ENCODE data around the gene CENPW.

CENPW gene

GRCh38 chr6:126339796-126340609 is at the start of gene CENPW:
Gene CENPW (plus strand): TSS chr6:126340115. CDS start chr6:126340274, 159 bp downstream.
- H3K9me3 ChIP-seq (ENCODE audit: control insufficient read depth in 2 of 2, low read length in 2 of 2), result no peaks in the 10 kb centered on the region
- H3K27me3 ChIP-seq (ENCODE audit: control insufficient read depth in 2 of 2, insufficient read depth in 2 of 2, low read length in 2 of 2), result no peaks in the 10 kb centered on the region
- no peaks in the 10 kb centered on the region for H3K36me3 ChIP-seq (ENCODE audit: control insufficient read depth in 2 of 2, insufficient read depth in 2 of 2, low read length in 2 of 2)
- peak within 1 kb of the TSS; percentile 33 to 39 for H3K27ac ChIP-seq (ENCODE audit: low read depth in 2 of 2, low read length in 2 of 2)
- H3K4me3 ChIP-seq (ENCODE audit: low read length in 2 of 2), result peak within 1 kb of the TSS; percentile 82 to 94
- peaks cover 6 to 10% of the 10 kb centered on the region in 2 donors for H3K4me1 ChIP-seq (ENCODE audit: control insufficient read depth in 2 of 2, insufficient read depth in 2 of 2, low read length in 2 of 2)
- peak within 1 kb of the TSS; percentile 65 to 70 for H3K9ac ChIP-seq (ENCODE audit: low read depth in 1 of 2, low read length in 2 of 2)

GRCh38 chr6:126293891-126294524 is 45.9 kb upstream of the CENPW start:
- Histone ChIP-seq H3K4me1 (ENCODE audit: control insufficient read depth in 2 of 2, insufficient read depth in 2 of 2, low read length in 2 of 2) (no peaks in the 10 kb centered on the region), H3K4me3 (ENCODE audit: low read length in 2 of 2) (no peak overlapping the region), H3K9ac (ENCODE audit: low read depth in 1 of 2, low read length in 2 of 2) (no peak overlapping the region), H3K9me3 (ENCODE audit: control insufficient read depth in 2 of 2, low read length in 2 of 2) (no peaks in the 10 kb centered on the region), H3K27me3 (ENCODE audit: control insufficient read depth in 2 of 2, insufficient read depth in 2 of 2, low read length in 2 of 2) (no peaks in the 10 kb centered on the region), H3K36me3 (ENCODE audit: control insufficient read depth in 2 of 2, insufficient read depth in 2 of 2, low read length in 2 of 2) (no peaks in the 10 kb centered on the region), H3K27ac (ENCODE audit: low read depth in 2 of 2, low read length in 2 of 2) (no peak overlapping the region)

DNA sequence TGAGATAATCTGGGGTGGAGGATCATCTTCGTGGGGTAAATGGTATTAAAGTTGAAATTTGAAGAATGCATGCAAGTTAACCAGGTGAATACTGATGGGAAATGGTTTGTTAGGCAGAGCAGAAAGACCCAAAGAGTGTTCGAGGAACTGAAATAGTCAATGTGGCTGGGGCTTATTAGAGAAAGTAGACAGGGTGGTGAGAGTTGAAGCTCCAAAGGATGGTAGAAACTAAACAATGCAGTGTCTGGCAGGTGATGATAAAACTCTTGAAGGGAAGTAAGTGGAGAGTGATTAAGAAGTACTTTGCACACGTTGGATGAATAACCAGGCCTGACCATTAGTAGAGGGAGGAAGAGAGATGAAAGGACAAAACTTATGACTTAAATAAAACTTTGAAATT is 39.8 kb upstream of the CENPW start:
- no peak overlapping the region for H3K4me3 ChIP-seq (ENCODE audit: low read length in 2 of 2)
- H3K27me3 ChIP-seq (ENCODE audit: control insufficient read depth in 2 of 2, insufficient read depth in 2 of 2, low read length in 2 of 2), result no peaks in the 10 kb centered on the region
- H3K9me3 ChIP-seq (ENCODE audit: control insufficient read depth in 2 of 2, low read length in 2 of 2), result no peaks in the 10 kb centered on the region
- H3K9ac ChIP-seq (ENCODE audit: low read depth in 1 of 2, low read length in 2 of 2), result no peak overlapping the region
- no peaks in the 10 kb centered on the region for H3K36me3 ChIP-seq (ENCODE audit: control insufficient read depth in 2 of 2, insufficient read depth in 2 of 2, low read length in 2 of 2)
- no peaks in the 10 kb centered on the region for H3K4me1 ChIP-seq (ENCODE audit: control insufficient read depth in 2 of 2, insufficient read depth in 2 of 2, low read length in 2 of 2)
- H3K27ac ChIP-seq (ENCODE audit: low read depth in 2 of 2, low read length in 2 of 2), result no peak overlapping the region

DNA sequence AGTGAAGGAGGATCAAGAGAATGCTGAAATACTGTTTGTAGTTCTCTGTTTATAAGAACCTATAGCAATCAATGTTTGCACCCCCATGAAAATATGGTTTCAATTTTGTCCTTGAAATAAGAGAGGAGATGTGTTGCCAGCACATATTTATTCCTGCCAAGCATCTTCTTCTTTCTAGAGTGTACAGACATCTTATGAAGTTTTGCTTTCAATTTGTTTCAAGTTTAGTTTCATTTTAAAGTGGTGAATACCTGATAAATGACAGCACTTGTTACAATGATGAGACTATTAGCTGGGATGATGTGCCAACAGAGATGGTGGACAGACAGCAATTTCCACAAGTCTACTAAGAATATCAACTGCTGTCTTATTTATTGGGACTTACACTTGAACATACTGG is 39.2 kb upstream of the CENPW start:
- Histone ChIP-seq H3K4me1 (ENCODE audit: control insufficient read depth in 2 of 2, insufficient read depth in 2 of 2, low read length in 2 of 2) (no peaks in the 10 kb centered on the region), H3K4me3 (ENCODE audit: low read length in 2 of 2) (no peak overlapping the region), H3K36me3 (ENCODE audit: control insufficient read depth in 2 of 2, insufficient read depth in 2 of 2, low read length in 2 of 2) (no peaks in the 10 kb centered on the region), H3K27me3 (ENCODE audit: control insufficient read depth in 2 of 2, insufficient read depth in 2 of 2, low read length in 2 of 2) (no peaks in the 10 kb centered on the region), H3K9ac (ENCODE audit: low read depth in 1 of 2, low read length in 2 of 2) (no peak overlapping the region), H3K27ac (ENCODE audit: low read depth in 2 of 2, low read length in 2 of 2) (no peak overlapping the region), H3K9me3 (ENCODE audit: control insufficient read depth in 2 of 2, low read length in 2 of 2) (no peaks in the 10 kb centered on the region)

GRCh38 chr6:126302191-126302590 is 37.7 kb upstream of the CENPW start:
- Histone ChIP-seq H3K4me1 (ENCODE audit: control insufficient read depth in 2 of 2, insufficient read depth in 2 of 2, low read length in 2 of 2) (no peaks in the 10 kb centered on the region), H3K9me3 (ENCODE audit: control insufficient read depth in 2 of 2, low read length in 2 of 2) (no peaks in the 10 kb centered on the region), H3K9ac (ENCODE audit: low read depth in 1 of 2, low read length in 2 of 2) (no peak overlapping the region), H3K36me3 (ENCODE audit: control insufficient read depth in 2 of 2, insufficient read depth in 2 of 2, low read length in 2 of 2) (no peaks in the 10 kb centered on the region), H3K4me3 (ENCODE audit: low read length in 2 of 2) (no peak overlapping the region), H3K27ac (ENCODE audit: low read depth in 2 of 2, low read length in 2 of 2) (no peak overlapping the region), H3K27me3 (ENCODE audit: control insufficient read depth in 2 of 2, insufficient read depth in 2 of 2, low read length in 2 of 2) (no peaks in the 10 kb centered on the region)

DNA sequence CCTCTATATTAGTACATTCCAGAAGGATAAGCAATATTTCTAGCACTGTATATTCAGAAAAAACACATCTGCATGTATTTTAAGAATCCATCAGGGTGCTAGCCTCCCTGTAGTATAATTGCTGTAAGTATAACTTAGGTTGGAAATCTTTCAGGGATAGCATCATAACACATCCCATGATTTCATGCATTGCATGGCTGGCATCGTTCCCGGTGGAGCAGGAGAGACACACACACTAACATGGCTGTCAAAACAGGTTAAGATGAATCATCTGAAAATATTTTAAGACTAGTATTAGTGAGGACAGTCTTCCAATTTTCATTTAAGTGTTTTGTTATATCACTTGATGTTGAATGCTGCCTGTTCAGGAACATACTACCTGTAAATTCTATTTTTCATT is 32.1 kb upstream of the CENPW start:
- Histone ChIP-seq H3K36me3 (ENCODE audit: control insufficient read depth in 2 of 2, insufficient read depth in 2 of 2, low read length in 2 of 2) (no peaks in the 10 kb centered on the region), H3K4me1 (ENCODE audit: control insufficient read depth in 2 of 2, insufficient read depth in 2 of 2, low read length in 2 of 2) (no peaks in the 10 kb centered on the region), H3K9ac (ENCODE audit: low read depth in 1 of 2, low read length in 2 of 2) (no peak overlapping the region), H3K4me3 (ENCODE audit: low read length in 2 of 2) (no peak overlapping the region), H3K27ac (ENCODE audit: low read depth in 2 of 2, low read length in 2 of 2) (no peak overlapping the region), H3K9me3 (ENCODE audit: control insufficient read depth in 2 of 2, low read length in 2 of 2) (no peaks in the 10 kb centered on the region), H3K27me3 (ENCODE audit: control insufficient read depth in 2 of 2, insufficient read depth in 2 of 2, low read length in 2 of 2) (no peaks in the 10 kb centered on the region)

- Histone ChIP-seq H3K27ac (ENCODE audit: low read depth in 2 of 2, low read length in 2 of 2) (no peak overlapping the region), H3K4me1 (ENCODE audit: control insufficient read depth in 2 of 2, insufficient read depth in 2 of 2, low read length in 2 of 2) (no peaks in the 10 kb centered on the region), H3K9me3 (ENCODE audit: control insufficient read depth in 2 of 2, low read length in 2 of 2) (no peaks in the 10 kb centered on the region), H3K9ac (ENCODE audit: low read depth in 1 of 2, low read length in 2 of 2) (no peak overlapping the region), H3K27me3 (ENCODE audit: control insufficient read depth in 2 of 2, insufficient read depth in 2 of 2, low read length in 2 of 2) (no peaks in the 10 kb centered on the region), H3K4me3 (ENCODE audit: low read length in 2 of 2) (no peak overlapping the region), H3K36me3 (ENCODE audit: control insufficient read depth in 2 of 2, insufficient read depth in 2 of 2, low read length in 2 of 2) (no peaks in the 10 kb centered on the region)
Observed at GRCh38 chr6:126308362-126308761, 31.6 kb upstream of the CENPW start.

DNA sequence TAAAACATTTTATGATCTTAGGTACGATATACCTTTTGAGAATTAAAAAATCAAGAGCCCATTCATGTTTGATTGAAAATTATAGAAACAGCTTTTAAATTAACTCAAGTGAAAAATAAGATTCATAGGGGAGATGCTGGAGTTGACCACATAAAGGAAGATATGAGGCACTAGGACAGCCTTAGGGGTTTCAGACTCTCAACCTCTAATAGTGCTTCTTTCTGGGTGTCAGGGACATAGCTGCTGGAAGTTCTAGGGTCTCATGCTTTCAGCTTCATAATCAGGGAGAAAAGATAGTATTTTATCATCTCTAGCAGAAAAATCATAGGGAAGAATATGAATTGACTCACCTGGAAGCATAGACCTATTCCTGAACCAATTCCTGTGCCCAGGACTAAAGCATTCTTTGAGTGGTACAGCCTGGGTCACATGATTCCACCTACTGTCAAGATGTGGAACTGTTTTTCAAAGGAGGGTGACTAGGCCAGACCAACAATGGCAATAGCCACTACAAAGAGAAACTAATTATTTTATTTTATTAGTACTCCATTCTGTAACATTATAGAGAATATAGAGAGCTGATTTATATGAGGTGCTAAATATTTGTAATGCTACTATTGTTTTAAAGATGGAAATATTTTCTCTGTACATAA is 27.8 kb upstream of the CENPW start:
- Histone ChIP-seq H3K4me3 (ENCODE audit: low read length in 2 of 2) (no peak overlapping the region), H3K27me3 (ENCODE audit: control insufficient read depth in 2 of 2, insufficient read depth in 2 of 2, low read length in 2 of 2) (no peaks in the 10 kb centered on the region), H3K4me1 (ENCODE audit: control insufficient read depth in 2 of 2, insufficient read depth in 2 of 2, low read length in 2 of 2) (no peaks in the 10 kb centered on the region), H3K9me3 (ENCODE audit: control insufficient read depth in 2 of 2, low read length in 2 of 2) (no peaks in the 10 kb centered on the region), H3K9ac (ENCODE audit: low read depth in 1 of 2, low read length in 2 of 2) (no peak overlapping the region), H3K27ac (ENCODE audit: low read depth in 2 of 2, low read length in 2 of 2) (no peak overlapping the region), H3K36me3 (ENCODE audit: control insufficient read depth in 2 of 2, insufficient read depth in 2 of 2, low read length in 2 of 2) (no peaks in the 10 kb centered on the region)

GRCh38 chr6:126313941-126314340 is 26.0 kb upstream of the CENPW start:
- no peak overlapping the region for H3K27ac ChIP-seq (ENCODE audit: low read depth in 2 of 2, low read length in 2 of 2)
- H3K9ac ChIP-seq (ENCODE audit: low read depth in 1 of 2, low read length in 2 of 2), result no peak overlapping the region
- no peaks in the 10 kb centered on the region for H3K9me3 ChIP-seq (ENCODE audit: control insufficient read depth in 2 of 2, low read length in 2 of 2)
- no peak overlapping the region for H3K4me3 ChIP-seq (ENCODE audit: low read length in 2 of 2)
- H3K36me3 ChIP-seq (ENCODE audit: control insufficient read depth in 2 of 2, insufficient read depth in 2 of 2, low read length in 2 of 2), result no peaks in the 10 kb centered on the region
- H3K27me3 ChIP-seq (ENCODE audit: control insufficient read depth in 2 of 2, insufficient read depth in 2 of 2, low read length in 2 of 2), result no peaks in the 10 kb centered on the region
- H3K4me1 ChIP-seq (ENCODE audit: control insufficient read depth in 2 of 2, insufficient read depth in 2 of 2, low read length in 2 of 2), result no peaks in the 10 kb centered on the region

GRCh38 chr6:126318797-126319196 is 21.1 kb upstream of the CENPW start:
- Histone ChIP-seq H3K4me1 (ENCODE audit: control insufficient read depth in 2 of 2, insufficient read depth in 2 of 2, low read length in 2 of 2) (no peaks in the 10 kb centered on the region), H3K27me3 (ENCODE audit: control insufficient read depth in 2 of 2, insufficient read depth in 2 of 2, low read length in 2 of 2) (no peaks in the 10 kb centered on the region), H3K9me3 (ENCODE audit: control insufficient read depth in 2 of 2, low read length in 2 of 2) (no peaks in the 10 kb centered on the region), H3K4me3 (ENCODE audit: low read length in 2 of 2) (no peak overlapping the region), H3K9ac (ENCODE audit: low read depth in 1 of 2, low read length in 2 of 2) (no peak overlapping the region), H3K27ac (ENCODE audit: low read depth in 2 of 2, low read length in 2 of 2) (no peak overlapping the region), H3K36me3 (ENCODE audit: control insufficient read depth in 2 of 2, insufficient read depth in 2 of 2, low read length in 2 of 2) (no peaks in the 10 kb centered on the region)

Data from mucosa of rectum (tissue), 2 donors.